Measurements from ENCODE around the gene EIF3C. TPM values are rescaled to one million over a fixed set of nuclear protein-coding genes. Genes with fewer than 3 reads are reported as not detected.
"Not testable (repeated sequence)": the region's sequence is repeated elsewhere in the genome, so short reads cannot be mapped to it uniquely, and the experiment has no call there.

EIF3C gene
- total RNA-seq: 100 to 1,000 TPM; 161 to 301 (median 198) TPM

GRCh38 chr16:28711220-28712083 is at the start of gene EIF3C:
Gene EIF3C (plus strand): TSS chr16:28711464. CDS start chr16:28711687, 223 bp downstream.
- H3K36me3 ChIP-seq; in situ Hi-C loops (cut with MboI; ENCODE audit: low pct_ligation_motif_present in 1 of 4, low pct_unique_long_range_greater_than_20kb in 1 of 4, low sequenced_read_pairs in 3 of 4); H3K27ac ChIP-seq; H3K27me3 ChIP-seq; H3K4me1 ChIP-seq; intact Hi-C loops (cut with DNase I; ENCODE audit: low total_unique reads); H3K4me3 ChIP-seq; H3K9me3 ChIP-seq; DNase-seq: not testable (repeated sequence)
- WGBS, 2 donors (ENCODE audit: low coverage in 1 of 2): no CpG with 5 or more reads among the region's 66 CpGs

DNA sequence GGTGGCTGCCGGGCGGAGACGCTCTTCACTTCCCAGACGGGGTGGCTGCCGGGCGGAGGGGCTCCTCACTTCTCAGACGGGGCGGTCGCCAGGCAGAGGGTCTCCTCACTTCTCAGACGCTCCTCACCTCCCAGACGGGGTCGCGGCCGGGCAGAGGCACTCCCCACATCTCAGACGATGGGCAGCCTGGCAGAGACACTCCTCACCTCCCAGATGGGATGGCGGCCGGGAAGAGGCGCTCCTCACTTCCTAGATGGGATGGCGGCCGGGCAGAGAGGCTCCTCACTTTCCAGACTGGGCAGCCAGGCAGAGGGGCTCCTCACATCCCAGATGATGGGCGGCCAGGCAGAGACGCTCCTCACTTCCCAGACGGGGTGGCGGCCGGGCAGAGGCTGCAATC is 45.0 kb upstream of the EIF3C start:
- H3K4me3 ChIP-seq; H3K4me1 ChIP-seq; H3K9me3 ChIP-seq; DNase-seq; in situ Hi-C loops (cut with MboI; ENCODE audit: low pct_ligation_motif_present in 1 of 4, low pct_unique_long_range_greater_than_20kb in 1 of 4, low sequenced_read_pairs in 3 of 4); intact Hi-C loops (cut with DNase I; ENCODE audit: low total_unique reads); H3K36me3 ChIP-seq; H3K27me3 ChIP-seq; H3K27ac ChIP-seq: not testable (repeated sequence)
- 90% methylated on average over 9 of the region's 25 CpGs; no CpG with 5 or more reads in 1 of the 2 donors for WGBS, 2 donors (ENCODE audit: low coverage in 1 of 2)

- H3K27ac ChIP-seq; H3K27me3 ChIP-seq; H3K4me1 ChIP-seq; DNase-seq; intact Hi-C loops (cut with DNase I; ENCODE audit: low total_unique reads); H3K36me3 ChIP-seq; H3K9me3 ChIP-seq; H3K4me3 ChIP-seq; in situ Hi-C loops (cut with MboI; ENCODE audit: low pct_ligation_motif_present in 1 of 4, low pct_unique_long_range_greater_than_20kb in 1 of 4, low sequenced_read_pairs in 3 of 4): not testable (repeated sequence)
- no CpG with 5 or more reads among the region's 7 CpGs for WGBS, 2 donors (ENCODE audit: low coverage in 1 of 2)
Measured at GRCh38 chr16:28667480-28667879, 43.8 kb upstream of the EIF3C start.

GRCh38 chr16:28668199-28668598 is 43.1 kb upstream of the EIF3C start:
- H3K9me3 ChIP-seq; H3K36me3 ChIP-seq; H3K4me1 ChIP-seq; H3K27me3 ChIP-seq; in situ Hi-C loops (cut with MboI; ENCODE audit: low pct_ligation_motif_present in 1 of 4, low pct_unique_long_range_greater_than_20kb in 1 of 4, low sequenced_read_pairs in 3 of 4); H3K4me3 ChIP-seq; H3K27ac ChIP-seq; DNase-seq; intact Hi-C loops (cut with DNase I; ENCODE audit: low total_unique reads): not testable (repeated sequence)
- WGBS, 2 donors (ENCODE audit: low coverage in 1 of 2): no CpG with 5 or more reads among the region's 4 CpGs

GRCh38 chr16:28688327-28688952 is 22.8 kb upstream of the EIF3C start:
- H3K9me3 ChIP-seq; in situ Hi-C loops (cut with MboI; ENCODE audit: low pct_ligation_motif_present in 1 of 4, low pct_unique_long_range_greater_than_20kb in 1 of 4, low sequenced_read_pairs in 3 of 4); H3K27me3 ChIP-seq; DNase-seq; H3K4me3 ChIP-seq; H3K27ac ChIP-seq; H3K36me3 ChIP-seq; intact Hi-C loops (cut with DNase I; ENCODE audit: low total_unique reads); H3K4me1 ChIP-seq: not testable (repeated sequence)
- no CpG with 5 or more reads among the region's 10 CpGs for WGBS, 2 donors (ENCODE audit: low coverage in 1 of 2)

DNA sequence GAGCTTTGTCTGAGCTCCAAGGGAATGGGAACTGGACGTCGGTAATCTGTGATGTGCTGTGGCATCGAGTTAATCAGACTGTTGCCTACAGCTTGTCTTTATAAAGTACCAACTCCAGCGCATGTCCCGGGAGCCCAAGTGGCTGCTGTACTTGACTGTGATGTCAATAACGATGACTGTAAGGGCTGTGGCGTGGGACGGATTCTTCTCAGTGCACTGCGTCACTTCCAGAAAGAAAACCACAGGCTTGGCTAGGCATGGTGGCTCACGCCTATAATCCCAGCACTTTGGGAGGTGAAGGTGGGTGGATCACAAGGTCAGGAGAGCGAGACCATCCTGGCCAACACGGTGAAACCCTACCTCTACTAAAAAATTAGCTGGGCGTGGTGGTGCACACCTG is 21.8 kb upstream of the EIF3C start:
- H3K36me3 ChIP-seq; DNase-seq; H3K9me3 ChIP-seq; H3K27me3 ChIP-seq; in situ Hi-C loops (cut with MboI; ENCODE audit: low pct_ligation_motif_present in 1 of 4, low pct_unique_long_range_greater_than_20kb in 1 of 4, low sequenced_read_pairs in 3 of 4); H3K4me3 ChIP-seq; H3K4me1 ChIP-seq; H3K27ac ChIP-seq; intact Hi-C loops (cut with DNase I; ENCODE audit: low total_unique reads): not testable (repeated sequence)
- no CpG with 5 or more reads among the region's 13 CpGs for WGBS, 2 donors (ENCODE audit: low coverage in 1 of 2)

- intact Hi-C loops (cut with DNase I; ENCODE audit: low total_unique reads); in situ Hi-C loops (cut with MboI; ENCODE audit: low pct_ligation_motif_present in 1 of 4, low pct_unique_long_range_greater_than_20kb in 1 of 4, low sequenced_read_pairs in 3 of 4); H3K4me1 ChIP-seq; H3K9me3 ChIP-seq; H3K27me3 ChIP-seq; H3K27ac ChIP-seq; H3K4me3 ChIP-seq; H3K36me3 ChIP-seq; DNase-seq: not testable (repeated sequence)
- 71% methylated on average over 2 of the region's 4 CpGs; no CpG with 5 or more reads in 1 of the 2 donors for WGBS, 2 donors (ENCODE audit: low coverage in 1 of 2)
Measured at GRCh38 chr16:28691722-28692121, 19.5 kb upstream of the EIF3C start.

GRCh38 chr16:28693257-28693950 is 17.9 kb upstream of the EIF3C start:
- whole genome bisulfite sequencing, 2 donors (ENCODE audit: low coverage in 1 of 2): no CpG with 5 or more reads among the region's 11 CpGs
- H3K4me3 ChIP-seq; H3K27me3 ChIP-seq; H3K36me3 ChIP-seq; in situ Hi-C loops (cut with MboI; ENCODE audit: low pct_ligation_motif_present in 1 of 4, low pct_unique_long_range_greater_than_20kb in 1 of 4, low sequenced_read_pairs in 3 of 4); DNase-seq; H3K9me3 ChIP-seq; H3K4me1 ChIP-seq; H3K27ac ChIP-seq; intact Hi-C loops (cut with DNase I; ENCODE audit: low total_unique reads): not testable (repeated sequence)

- H3K4me3 ChIP-seq; H3K27ac ChIP-seq; intact Hi-C loops (cut with DNase I; ENCODE audit: low total_unique reads); H3K9me3 ChIP-seq; H3K36me3 ChIP-seq; H3K4me1 ChIP-seq; in situ Hi-C loops (cut with MboI; ENCODE audit: low pct_ligation_motif_present in 1 of 4, low pct_unique_long_range_greater_than_20kb in 1 of 4, low sequenced_read_pairs in 3 of 4); DNase-seq; H3K27me3 ChIP-seq: not testable (repeated sequence)
- 69% methylated on average over 2 of the region's 9 CpGs; no CpG with 5 or more reads in 1 of the 2 donors for WGBS, 2 donors (ENCODE audit: low coverage in 1 of 2)
Measured at GRCh38 chr16:28699792-28700191, 11.5 kb upstream of the EIF3C start.

GRCh38 chr16:28700349-28700748 is 10.9 kb upstream of the EIF3C start:
- in situ Hi-C loops (cut with MboI; ENCODE audit: low pct_ligation_motif_present in 1 of 4, low pct_unique_long_range_greater_than_20kb in 1 of 4, low sequenced_read_pairs in 3 of 4); DNase-seq: not testable (repeated sequence)

More at GRCh38 chr16:28700349-28700748, 10.9 kb upstream of the EIF3C start:
- intact Hi-C loops (cut with DNase I; ENCODE audit: low total_unique reads); H3K36me3 ChIP-seq; H3K9me3 ChIP-seq; H3K27ac ChIP-seq; H3K4me1 ChIP-seq; H3K27me3 ChIP-seq; H3K4me3 ChIP-seq: not testable (repeated sequence)
- 87% methylated on average over 9 of the region's 19 CpGs; no CpG with 5 or more reads in 1 of the 2 donors for WGBS, 2 donors (ENCODE audit: low coverage in 1 of 2)
